K562 (cell line): ENCODE results near the gene TAF1D. TPM values are rescaled to one million over a fixed set of nuclear protein-coding genes. Genes with fewer than 3 reads are reported as not detected.
A peak's percentile ranks its signal among the peaks of the same experiment; 100 is the strongest.

ENCODE experiments used
- ARID2 ChIP-seq: fragments of 450-650 bp; IDR thresholded peaks from 2 replicates; pipeline ENCODE4 v1.6.1; 2017; ENCODE audit warnings: antibody characterized with exemption, mild to moderate bottlenecking
- CBX3 ChIP-seq, 2 experiments: IDR thresholded peaks; 1 replicate in 1 of 2; 2 replicates in 1 of 2; pipeline ENCODE4 v1.6.1; 2012; ENCODE audit warnings: inconsistent platforms in 2 of 2, low read length in 2 of 2, borderline replicate concordance in 1 of 2, control low read depth in 1 of 2
- CBX5 ChIP-seq: IDR thresholded peaks from 2 replicates; pipeline ENCODE4 v1.6.1; 2014; ENCODE audit warnings: low read depth, borderline replicate concordance
- DACH1 ChIP-seq: fragments of 450-650 bp; IDR thresholded peaks from 2 replicates; pipeline ENCODE4 v1.6.1; 2018; ENCODE audit not compliant: partially characterized antibody
- EGR1 ChIP-seq: fragments of 450-650 bp; conservative IDR thresholded peaks from 2 replicates; pipeline ENCODE4 v1.6.1; 2017; ENCODE audit warnings: mild to moderate bottlenecking
- ETV1 ChIP-seq: fragments of 450-650 bp; conservative IDR thresholded peaks from 2 replicates; pipeline ENCODE4 v1.6.1; 2016; ENCODE audit warnings: missing genetic modification characterization, control low read depth, low read depth, missing compliant biosample characterization
- FOXA3 ChIP-seq, 2 experiments: fragments of 450-650 bp in 1 of 2; sonication (generic) in 1 of 2; formaldehyde crosslinking; IDR thresholded peaks in 1 of 2; conservative IDR thresholded peaks in 1 of 2; 2 replicates each; pipeline versions ENCODE4 v1.4.0 to v1.8.0; 2020 to 2022; ENCODE audit warnings: mild to moderate bottlenecking in 2 of 2, missing genetic modification reagents in 1 of 2
- HDGF ChIP-seq: fragments of 450-650 bp; IDR thresholded peaks from 2 replicates; pipeline ENCODE4 v1.6.1; 2016
- MAZ ChIP-seq, 2 experiments: fragments of 450-650 bp in 1 of 2; sonication (generic) in 1 of 2; formaldehyde crosslinking; IDR thresholded peaks in 1 of 2; conservative IDR thresholded peaks in 1 of 2; 2 replicates each; pipeline versions ENCODE4 v1.4.0 to v1.5.0; 2020; ENCODE audit warnings: mild to moderate bottlenecking in 1 of 2, missing genetic modification reagents in 1 of 2
- MYC ChIP-seq, 2 experiments: fragments of 250-450 bp in 1 of 2; sonication (Bioruptor Pico) in 1 of 2; IDR thresholded peaks; 2 replicates each; pipeline versions ENCODE4 v1.5.1 to v1.6.1; 2012 to 2021; ENCODE audit warnings: low read depth in 2 of 2, borderline replicate concordance in 1 of 2, improper control_type of control experiment in 1 of 2, low read length in 1 of 2, mild to moderate bottlenecking in 1 of 2, moderate library complexity in 1 of 2
- NCOA1 ChIP-seq: fragments of 450-650 bp; IDR thresholded peaks from 2 replicates; pipeline ENCODE4 v1.6.1; 2016; ENCODE audit warnings: low read depth
- PCBP2 ChIP-seq: fragments of 200-400 bp; formaldehyde crosslinking; IDR thresholded peaks from 2 replicates; pipeline ENCODE4 v1.6.1; 2018; ENCODE audit warnings: low read length, low read depth, mild to moderate bottlenecking, moderate library complexity; ENCODE audit not compliant: poor library complexity, severe bottlenecking
- PHB ChIP-seq: fragments of 250-450 bp; sonication (Bioruptor Pico); IDR thresholded peaks from 2 replicates; pipeline ENCODE4 v1.5.0; 2021
- PML ChIP-seq: IDR thresholded peaks from 2 replicates; pipeline ENCODE4 v1.6.1; 2012; ENCODE audit warnings: low read length, inconsistent platforms
- POLR2A ChIP-seq: fragments of 450-650 bp; conservative IDR thresholded peaks from 2 replicates; pipeline ENCODE4 v1.6.1; 2016
- RBBP5 ChIP-seq: fragments of 200-600 bp; sonication (generic); IDR thresholded peaks from 2 replicates; pipeline ENCODE4 v1.6.1; 2012; ENCODE audit warnings: borderline replicate concordance, mild to moderate bottlenecking, low read length, control low read depth, inconsistent platforms; ENCODE audit not compliant: insufficient read depth, poor library complexity, severe bottlenecking
- RNF2 ChIP-seq: sonication (generic); IDR thresholded peaks from 2 replicates; pipeline ENCODE4 v1.6.1; 2016
- TRIM24 ChIP-seq, 2 experiments: fragments of 450-650 bp; IDR thresholded peaks; 2 replicates each; pipeline ENCODE4 v1.6.1; 2016
- ZFP30 ChIP-seq: fragments of 250-450 bp; sonication (Bioruptor Pico); IDR thresholded peaks from 2 replicates; pipeline ENCODE4 v1.8.0; 2022; ENCODE audit warnings: moderate library complexity, mild to moderate bottlenecking, inconsistent platforms, borderline replicate concordance
- ZNF24 ChIP-seq: fragments of 450-650 bp; IDR thresholded peaks from 2 replicates; pipeline ENCODE4 v1.6.1; 2016
- ZNF668 ChIP-seq: fragments of 250-450 bp; sonication (Bioruptor Pico); IDR thresholded peaks from 2 replicates; pipeline ENCODE4 v1.8.0; 2022; ENCODE audit warnings: mild to moderate bottlenecking, inconsistent platforms
- polyA plus RNA-seq, 8 experiments: library from polyadenylated mRNA; depleted of rRNA in 4 of 8; stranded (reverse) in 5 of 8; unstranded in 3 of 8; fragments of >200 nt; fragmentation: Nextera tagmentation in 2 of 8; fragmentation: Illumina TruSeq in 1 of 8; extraction: Ambion mirVana in 2 of 8; extraction: Trizol in 1 of 8; gene quantifications; 2 replicates each; pipeline versions ENCODE4 v1.2.1 to v1.2.3, GENCODE V29; 2011 to 2014; ENCODE audit warnings: inconsistent platforms in 1 of 8, missing spikeins in 1 of 8
- total RNA-seq, 7 experiments: library from RNA; depleted of rRNA in 6 of 7; stranded (reverse); fragments of >200 nt in 6 of 7; fragmentation: Illumina TruSeq in 2 of 7; extraction: Trizol in 2 of 7; gene quantifications; 2 replicates each; pipeline versions ENCODE4 v1.2.1 to v1.2.3, GENCODE V29; 2011 to 2021; ENCODE audit warnings: low replicate concordance in 1 of 7
- TF ChIP-seq, protein P1 (sequence below): sonication (generic); formaldehyde crosslinking; IDR thresholded peaks from 2 replicates; pipeline ENCODE4 v1.8.1; 2023; ENCODE audit warnings: mild to moderate bottlenecking, missing genetic modification reagents
- TF ChIP-seq, protein P2 (sequence below): sonication (generic); formaldehyde crosslinking; IDR thresholded peaks from 2 replicates; pipeline ENCODE4 v1.4.0; 2020; ENCODE audit warnings: mild to moderate bottlenecking, missing genetic modification reagents
- TF ChIP-seq, protein P3 (sequence below): sonication (generic); formaldehyde crosslinking; IDR thresholded peaks from 2 replicates; pipeline ENCODE4 v1.8.0; 2022; ENCODE audit warnings: mild to moderate bottlenecking, missing genetic modification reagents

The TAF1D gene
- total and polyA plus RNA-seq, 9 of the 15 experiments (the other 6 are each of a cell fraction or from before 2014, with no cell fraction given) = 122 to 347 (median 250) TPM

DNA sequence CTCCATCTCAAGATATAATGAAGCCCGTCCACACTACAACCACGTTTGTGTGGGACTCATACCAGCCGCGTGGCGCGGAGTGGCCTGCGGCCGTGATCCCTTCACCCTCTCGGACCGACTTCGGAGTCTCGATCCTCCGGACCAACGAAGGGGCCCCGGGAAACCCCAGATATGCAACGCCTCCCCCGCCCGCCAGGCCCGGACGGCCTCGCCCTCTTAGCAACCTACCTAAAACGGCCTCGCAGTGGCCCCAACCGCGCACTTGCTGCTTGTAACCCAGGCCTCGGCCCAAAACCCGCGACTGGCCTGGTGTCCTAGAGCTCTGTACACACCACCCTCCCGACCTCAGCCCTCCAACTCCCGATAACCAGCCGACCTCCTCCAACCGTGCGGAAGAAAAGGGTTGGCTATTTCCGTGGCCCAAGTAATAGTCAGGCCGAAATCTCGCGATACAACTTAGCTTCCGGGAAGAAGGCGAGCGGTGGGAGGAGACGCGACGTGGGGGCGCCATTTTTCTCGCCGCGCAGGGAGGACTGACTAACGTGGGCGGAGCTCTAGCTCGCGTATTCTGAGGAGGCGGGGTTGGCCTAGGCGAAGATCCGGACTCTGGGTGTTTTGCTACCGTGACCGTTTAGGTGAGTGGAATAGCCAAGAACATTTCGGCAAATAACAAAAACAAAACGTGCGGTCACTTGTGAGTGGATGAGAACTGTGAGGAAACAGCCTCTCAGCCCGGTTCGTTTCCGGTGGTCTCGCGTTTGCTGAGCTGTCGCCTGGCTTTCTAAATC is at the start of gene TAF1D, which contains the start of gene C11orf54 (continued):
- TF ChIP-seq, protein P1, sequence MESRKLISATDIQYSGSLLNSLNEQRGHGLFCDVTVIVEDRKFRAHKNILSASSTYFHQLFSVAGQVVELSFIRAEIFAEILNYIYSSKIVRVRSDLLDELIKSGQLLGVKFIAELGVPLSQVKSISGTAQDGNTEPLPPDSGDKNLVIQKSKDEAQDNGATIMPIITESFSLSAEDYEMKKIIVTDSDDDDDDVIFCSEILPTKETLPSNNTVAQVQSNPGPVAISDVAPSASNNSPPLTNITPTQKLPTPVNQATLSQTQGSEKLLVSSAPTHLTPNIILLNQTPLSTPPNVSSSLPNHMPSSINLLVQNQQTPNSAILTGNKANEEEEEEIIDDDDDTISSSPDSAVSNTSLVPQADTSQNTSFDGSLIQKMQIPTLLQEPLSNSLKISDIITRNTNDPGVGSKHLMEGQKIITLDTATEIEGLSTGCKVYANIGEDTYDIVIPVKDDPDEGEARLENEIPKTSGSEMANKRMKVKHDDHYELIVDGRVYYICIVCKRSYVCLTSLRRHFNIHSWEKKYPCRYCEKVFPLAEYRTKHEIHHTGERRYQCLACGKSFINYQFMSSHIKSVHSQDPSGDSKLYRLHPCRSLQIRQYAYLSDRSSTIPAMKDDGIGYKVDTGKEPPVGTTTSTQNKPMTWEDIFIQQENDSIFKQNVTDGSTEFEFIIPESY = peak; percentile 35; the same call in 1 of the 2 replicates
- peak; percentile 11; the same call in 1 of the 2 replicates for TF ChIP-seq RNF2
- TF ChIP-seq PCBP2 = no peak
- peak; percentile 88 for TF ChIP-seq EGR1
- TF ChIP-seq ARID2 = peak; percentile 34; the same call in 1 of the 2 replicates
- TF ChIP-seq ZFP30 (CRISPR knock-in tag) = no peak
- peak; percentile 74; the same call in 1 of the 2 replicates for TF ChIP-seq PHB (CRISPR knock-in tag)
- TF ChIP-seq HDGF = no peak
- peak; percentile 29; the same call in 1 of the 2 replicates for TF ChIP-seq NCOA1
- peak; percentile 99 for TF ChIP-seq POLR2A
- TF ChIP-seq DACH1 = no peak
- peak; percentile 15 to 71; a peak in 1 of 4 replicates for TF ChIP-seq MAZ (CRISPR knock-in tag; conservative IDR thresholded peaks at IDR 0.05 in 1 of 2, IDR thresholded peaks at IDR 0.05 in 1 of 2)
- TF ChIP-seq CBX3 (IDR thresholded peaks at IDR 0.05; ENCODE audit: borderline replicate concordance in 1 of 2, low read length in 2 of 2) = no peak; a peak in 1 of 3 replicates
- 0 out of 2 replicates have a peak, but pooled peaks have one; percentile 41 for TF ChIP-seq ZNF24
- no peak for TF ChIP-seq CBX5
- TF ChIP-seq ZNF668 (CRISPR knock-in tag) = no peak
- TF ChIP-seq, protein P2, sequence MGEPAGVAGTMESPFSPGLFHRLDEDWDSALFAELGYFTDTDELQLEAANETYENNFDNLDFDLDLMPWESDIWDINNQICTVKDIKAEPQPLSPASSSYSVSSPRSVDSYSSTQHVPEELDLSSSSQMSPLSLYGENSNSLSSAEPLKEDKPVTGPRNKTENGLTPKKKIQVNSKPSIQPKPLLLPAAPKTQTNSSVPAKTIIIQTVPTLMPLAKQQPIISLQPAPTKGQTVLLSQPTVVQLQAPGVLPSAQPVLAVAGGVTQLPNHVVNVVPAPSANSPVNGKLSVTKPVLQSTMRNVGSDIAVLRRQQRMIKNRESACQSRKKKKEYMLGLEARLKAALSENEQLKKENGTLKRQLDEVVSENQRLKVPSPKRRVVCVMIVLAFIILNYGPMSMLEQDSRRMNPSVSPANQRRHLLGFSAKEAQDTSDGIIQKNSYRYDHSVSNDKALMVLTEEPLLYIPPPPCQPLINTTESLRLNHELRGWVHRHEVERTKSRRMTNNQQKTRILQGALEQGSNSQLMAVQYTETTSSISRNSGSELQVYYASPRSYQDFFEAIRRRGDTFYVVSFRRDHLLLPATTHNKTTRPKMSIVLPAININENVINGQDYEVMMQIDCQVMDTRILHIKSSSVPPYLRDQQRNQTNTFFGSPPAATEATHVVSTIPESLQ (CRISPR knock-in tag) = no peak
- TF ChIP-seq RBBP5 = peak; percentile 77
- TF ChIP-seq, protein P3, sequence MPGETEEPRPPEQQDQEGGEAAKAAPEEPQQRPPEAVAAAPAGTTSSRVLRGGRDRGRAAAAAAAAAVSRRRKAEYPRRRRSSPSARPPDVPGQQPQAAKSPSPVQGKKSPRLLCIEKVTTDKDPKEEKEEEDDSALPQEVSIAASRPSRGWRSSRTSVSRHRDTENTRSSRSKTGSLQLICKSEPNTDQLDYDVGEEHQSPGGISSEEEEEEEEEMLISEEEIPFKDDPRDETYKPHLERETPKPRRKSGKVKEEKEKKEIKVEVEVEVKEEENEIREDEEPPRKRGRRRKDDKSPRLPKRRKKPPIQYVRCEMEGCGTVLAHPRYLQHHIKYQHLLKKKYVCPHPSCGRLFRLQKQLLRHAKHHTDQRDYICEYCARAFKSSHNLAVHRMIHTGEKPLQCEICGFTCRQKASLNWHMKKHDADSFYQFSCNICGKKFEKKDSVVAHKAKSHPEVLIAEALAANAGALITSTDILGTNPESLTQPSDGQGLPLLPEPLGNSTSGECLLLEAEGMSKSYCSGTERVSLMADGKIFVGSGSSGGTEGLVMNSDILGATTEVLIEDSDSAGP (CRISPR knock-in tag) = no peak
- TF ChIP-seq TRIM24 (IDR thresholded peaks at IDR 0.05) = 0 out of 4 replicates have a peak, but pooled peaks of 1 of the 2 experiments have one; percentile 10
- TF ChIP-seq FOXA3 (CRISPR knock-in tag; conservative IDR thresholded peaks at IDR 0.05 in 1 of 2, IDR thresholded peaks at IDR 0.05 in 1 of 2) = no peak
- peak; percentile 95 for TF ChIP-seq PML
- TF ChIP-seq MYC (IDR thresholded peaks at IDR 0.05; ENCODE audit: low read depth, low read length) = peak; percentile 60
- peak; percentile 90 for TF ChIP-seq MYC (CRISPR knock-in tag; IDR thresholded peaks at IDR 0.05; ENCODE audit: borderline replicate concordance, low read depth)
- peak; percentile 61 for TF ChIP-seq ETV1 (tag)
